NCI-H748 treated with DMSO at 0.1 percent for 48 hours (cell line): Measurements from ENCODE around the gene LENEP.
"Not testable (repeated sequence)": the region's sequence is repeated elsewhere in the genome, so short reads cannot be mapped to it uniquely, and the experiment has no call there.

Experiments
- DNase-seq: peaks from one replicate; lab custom pipeline; 2025; lab: John Stamatoyannopoulos, UW

Gene LENEP

DNA sequence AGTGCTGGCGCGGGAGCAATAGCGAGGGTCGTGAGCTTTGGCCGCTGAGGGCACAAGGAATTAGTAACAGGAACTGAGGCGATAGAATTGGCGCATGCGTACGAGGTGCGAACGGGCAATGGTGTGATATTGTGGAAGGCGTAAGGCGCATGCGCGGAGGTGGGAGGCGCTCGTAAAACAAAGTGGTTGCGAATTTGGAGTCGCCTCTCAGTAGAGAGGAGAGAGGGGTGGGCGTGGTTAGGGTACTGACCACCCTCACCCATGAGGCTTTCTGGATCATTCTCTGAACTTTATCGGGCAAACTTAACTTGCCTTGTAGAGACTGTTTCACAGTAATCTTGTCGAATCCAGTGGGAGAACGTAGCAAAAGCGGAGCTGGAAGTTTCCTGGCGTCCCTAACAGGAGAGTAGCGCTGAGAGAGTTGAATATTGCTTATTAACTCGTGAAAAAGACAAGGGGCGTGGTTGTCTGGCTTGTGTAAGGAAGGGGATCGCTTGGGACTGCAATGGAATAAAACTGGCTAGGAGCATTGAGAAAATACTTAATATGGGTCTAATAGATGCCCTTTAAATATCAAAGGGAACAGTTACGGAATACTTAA, 18.5 kb upstream of the LENEP start:
- peak; percentile 97 for DNase-seq

DNA sequence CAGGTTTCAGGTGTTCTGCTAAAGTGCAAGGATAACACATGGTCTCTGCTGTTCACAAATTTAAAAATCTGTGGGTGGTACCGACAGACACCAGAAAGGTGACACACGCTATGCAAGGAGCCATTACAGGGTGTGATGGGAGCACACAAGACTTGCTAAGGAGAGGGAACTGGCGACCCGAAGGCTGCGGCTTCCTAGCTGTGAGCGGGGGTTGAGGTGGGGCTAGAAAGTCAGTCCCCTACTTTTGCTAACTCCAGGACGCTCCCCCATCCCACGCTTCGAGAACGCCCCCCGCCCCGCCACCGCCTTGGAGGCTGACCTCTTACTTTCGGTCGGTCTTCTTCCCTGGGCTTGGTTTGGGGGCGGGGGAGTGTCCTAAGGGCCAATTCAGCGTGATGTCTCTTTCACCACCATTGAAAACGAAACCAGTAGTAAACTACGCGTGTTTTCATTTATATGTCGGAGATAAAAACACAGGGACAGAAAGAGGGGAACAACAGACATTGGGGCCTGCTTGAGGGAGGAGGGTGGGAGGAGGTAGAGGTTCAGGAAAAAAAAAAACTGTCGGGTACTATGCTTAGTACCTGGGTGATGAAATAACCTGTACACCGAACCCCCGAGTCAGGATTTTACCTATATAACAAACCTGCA, 17.9 kb upstream of the LENEP start:
- DNase-seq: no peak

DNA sequence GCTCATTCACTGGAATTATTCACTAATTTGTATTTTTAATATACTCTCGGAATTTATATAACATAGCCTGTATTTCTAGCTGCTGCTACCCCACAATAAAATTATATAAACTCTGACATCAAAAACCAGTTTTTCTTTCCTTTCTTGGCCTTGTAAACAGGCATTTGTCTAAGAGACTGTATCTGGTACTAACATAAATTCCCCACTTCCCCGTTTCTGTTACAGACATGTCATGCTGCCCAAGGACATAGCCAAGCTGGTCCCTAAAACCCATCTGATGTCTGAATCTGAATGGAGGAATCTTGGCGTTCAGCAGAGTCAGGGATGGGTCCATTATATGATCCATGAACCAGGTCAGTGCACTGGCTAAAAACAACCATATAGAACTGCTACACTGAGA, 15.6 kb upstream of the LENEP start:
- DNase-seq: not testable (repeated sequence)

DNA sequence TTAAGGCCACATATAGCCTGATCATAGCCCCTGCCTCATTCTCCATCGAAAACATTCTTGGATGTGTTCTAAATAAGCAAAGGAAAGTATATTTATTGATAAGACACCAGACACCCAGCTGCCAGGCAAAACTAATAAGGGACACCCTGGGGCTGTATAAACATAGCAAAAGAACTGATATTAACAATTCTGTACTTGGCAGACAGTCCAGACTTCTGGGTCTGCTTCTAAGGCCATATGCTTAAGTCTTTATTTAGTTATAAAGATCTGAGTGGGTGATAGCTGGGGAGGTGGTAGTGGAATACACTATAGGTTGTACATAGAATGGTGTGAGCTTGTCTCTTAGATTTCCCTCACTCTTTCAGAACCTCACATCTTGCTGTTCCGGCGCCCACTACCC, 15.0 kb upstream of the LENEP start:
- no peak for DNase-seq

DNA sequence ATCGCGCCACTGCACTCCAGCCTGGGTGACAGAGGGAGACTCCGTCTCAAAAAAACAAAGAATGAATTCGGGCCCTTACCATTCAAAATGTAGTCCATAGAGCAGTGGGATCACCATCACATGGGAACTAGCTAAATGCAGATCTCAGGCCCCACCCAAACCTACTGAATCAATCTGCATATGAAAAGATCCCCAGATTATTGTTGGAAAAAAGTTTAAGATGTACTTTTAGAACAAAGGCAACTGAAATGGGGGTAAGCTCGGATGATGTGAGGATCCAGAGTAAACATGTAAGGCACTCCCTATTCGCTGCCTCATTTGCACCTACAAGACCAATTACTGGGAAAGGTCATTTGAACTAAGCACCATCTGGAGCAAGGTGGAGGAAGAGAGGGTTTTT, 11.0 kb upstream of the LENEP start:
- DNase-seq: no peak

DNA sequence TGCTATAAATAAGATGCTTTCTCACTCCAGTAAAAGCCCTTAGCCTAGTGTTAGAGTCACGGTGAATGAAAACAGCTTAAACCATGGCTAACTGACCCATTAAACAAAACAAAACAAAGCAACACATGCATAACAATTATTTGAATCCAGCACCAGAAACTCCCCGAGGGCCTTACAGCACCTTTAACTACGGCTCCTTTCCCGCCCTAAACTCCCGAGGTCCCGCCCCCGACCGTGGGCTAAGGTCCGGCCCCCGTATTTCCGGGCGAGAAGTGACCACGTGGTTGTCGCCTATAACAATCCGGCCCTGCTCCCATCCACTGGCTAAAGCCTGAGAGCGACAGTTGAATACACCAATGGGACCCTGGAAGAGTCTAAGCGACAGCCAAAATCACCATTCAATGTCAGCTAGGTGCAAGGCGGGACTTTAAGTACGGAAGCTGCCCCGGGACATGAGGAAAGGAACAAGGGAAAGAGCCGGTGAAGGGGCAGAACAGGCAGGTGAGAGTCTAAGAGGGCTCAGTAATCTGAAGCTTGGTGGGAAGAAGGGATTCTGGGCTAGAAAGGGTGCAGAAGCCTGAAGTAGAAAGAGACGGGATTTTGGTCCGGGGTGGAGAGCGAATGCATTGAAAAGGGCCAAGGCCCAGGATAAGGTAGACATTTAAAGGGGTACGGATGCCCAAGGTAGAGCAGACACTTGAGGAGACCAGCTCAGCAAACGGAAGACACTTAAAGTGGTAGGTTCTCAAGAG, 10.3 kb upstream of the LENEP start, which contains the start of gene FLAD1:
Gene FLAD1, plus strand, starts transcription at position 448 of the 752 bp plus-strand sequence. CDS start 351 bp downstream, outside the sequence.
- DNase-seq: peak; percentile 99

DNA sequence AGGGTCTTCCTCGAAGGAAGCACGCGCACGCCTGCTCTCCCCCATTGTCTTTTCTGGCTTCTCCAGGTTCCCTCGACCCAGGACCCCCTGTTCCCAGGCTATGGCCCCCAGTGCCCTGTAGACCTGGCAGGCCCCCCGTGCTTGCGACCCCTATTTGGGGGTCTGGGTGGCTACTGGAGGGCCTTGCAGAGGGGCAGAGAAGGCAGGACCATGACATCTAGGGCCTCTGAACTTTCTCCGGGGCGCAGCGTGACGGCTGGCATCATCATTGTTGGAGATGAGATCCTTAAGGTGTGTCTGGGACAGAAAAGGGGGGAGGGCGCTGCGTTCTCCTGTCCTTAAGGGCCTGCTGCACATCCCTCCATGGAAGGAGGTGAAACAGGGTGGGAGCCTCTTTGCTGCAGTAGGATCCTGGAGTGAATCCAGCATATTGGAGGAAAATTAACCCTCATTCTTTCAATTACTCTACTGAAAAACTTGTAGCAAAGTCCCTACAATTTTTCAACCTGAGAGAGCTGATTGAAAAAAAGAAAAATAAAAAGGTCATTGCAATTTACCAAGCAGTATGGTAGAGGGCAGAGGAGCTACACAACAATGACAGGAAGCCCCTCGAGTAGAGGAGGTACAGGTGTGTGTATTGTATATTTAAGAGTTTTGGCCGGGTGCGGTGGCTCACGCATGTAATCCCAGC, 9.5 kb upstream of the LENEP start:
- DNase-seq: no peak

DNA sequence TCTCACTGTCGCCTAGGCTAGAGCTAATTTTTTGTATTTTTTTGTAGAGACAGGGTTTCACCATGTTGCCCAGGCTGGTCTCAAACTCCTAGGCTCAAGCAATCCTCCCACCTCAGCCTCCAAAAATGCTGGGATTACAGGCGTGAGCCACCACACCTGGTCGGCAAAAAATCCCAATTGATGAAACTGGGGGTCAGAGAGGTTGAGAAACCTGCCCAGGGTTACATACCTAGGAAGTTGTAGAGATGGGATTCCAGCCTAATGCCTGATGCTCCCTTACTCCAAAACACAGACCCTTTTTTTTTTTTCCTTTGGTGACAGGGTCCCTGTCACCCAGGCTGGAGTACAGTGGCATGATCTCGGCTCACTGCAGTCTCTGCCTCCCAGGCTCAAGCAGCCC, 6.7 kb upstream of the LENEP start:
- DNase-seq: not testable (repeated sequence)

DNA sequence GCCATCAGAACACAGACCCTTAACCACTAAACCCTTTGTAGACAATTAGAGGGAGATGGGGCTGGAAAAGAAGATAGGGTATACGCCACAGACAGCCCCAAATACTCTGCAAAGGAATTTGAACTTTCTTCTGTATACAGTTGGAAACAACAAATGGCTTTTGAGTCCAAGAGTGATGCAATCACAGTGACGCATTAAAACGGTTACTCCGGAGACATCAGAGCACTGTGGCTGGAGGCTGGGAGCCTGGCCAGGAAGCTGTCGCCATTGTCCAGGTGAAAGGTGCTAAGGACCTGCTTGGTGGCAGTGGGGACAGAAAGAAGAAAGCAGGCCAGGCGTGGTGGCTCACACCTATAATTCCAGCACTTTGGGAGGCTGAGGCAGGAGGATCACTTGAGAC, 6.1 kb upstream of the LENEP start:
- no peak for DNase-seq

DNA sequence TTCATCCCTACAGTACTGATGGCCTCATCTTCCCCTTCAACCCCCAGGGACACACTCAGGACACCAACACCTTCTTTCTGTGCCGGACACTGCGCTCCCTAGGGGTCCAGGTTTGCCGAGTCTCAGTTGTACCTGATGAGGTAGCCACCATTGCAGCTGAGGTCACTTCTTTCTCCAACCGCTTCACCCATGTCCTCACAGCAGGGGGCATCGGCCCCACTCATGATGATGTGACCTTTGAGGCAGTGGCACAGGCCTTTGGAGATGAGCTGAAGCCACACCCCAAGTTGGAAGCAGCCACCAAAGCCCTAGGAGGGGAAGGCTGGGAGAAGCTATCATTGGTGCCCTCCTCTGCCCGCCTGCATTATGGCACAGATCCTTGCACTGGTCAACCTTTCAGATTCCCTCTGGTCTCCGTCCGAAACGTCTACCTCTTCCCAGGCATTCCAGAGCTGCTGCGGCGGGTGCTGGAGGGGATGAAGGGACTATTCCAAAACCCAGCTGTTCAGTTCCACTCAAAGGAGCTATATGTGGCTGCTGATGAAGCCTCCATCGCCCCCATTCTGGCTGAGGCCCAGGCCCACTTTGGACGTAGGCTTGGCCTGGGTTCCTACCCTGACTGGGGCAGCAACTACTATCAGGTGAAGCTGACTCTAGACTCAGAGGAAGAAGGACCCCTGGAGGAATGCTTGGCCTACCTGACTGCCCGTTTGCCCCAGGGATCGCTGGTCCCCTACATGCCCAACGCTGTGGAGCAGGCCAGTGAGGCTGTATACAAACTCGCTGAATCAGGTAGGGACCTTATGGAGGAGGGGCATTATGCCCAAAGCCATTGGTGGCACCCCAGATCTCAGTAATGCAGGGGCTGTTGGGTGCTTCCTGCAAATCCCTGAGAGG, 5.1 kb upstream of the LENEP start:
- DNase-seq: no peak

DNA sequence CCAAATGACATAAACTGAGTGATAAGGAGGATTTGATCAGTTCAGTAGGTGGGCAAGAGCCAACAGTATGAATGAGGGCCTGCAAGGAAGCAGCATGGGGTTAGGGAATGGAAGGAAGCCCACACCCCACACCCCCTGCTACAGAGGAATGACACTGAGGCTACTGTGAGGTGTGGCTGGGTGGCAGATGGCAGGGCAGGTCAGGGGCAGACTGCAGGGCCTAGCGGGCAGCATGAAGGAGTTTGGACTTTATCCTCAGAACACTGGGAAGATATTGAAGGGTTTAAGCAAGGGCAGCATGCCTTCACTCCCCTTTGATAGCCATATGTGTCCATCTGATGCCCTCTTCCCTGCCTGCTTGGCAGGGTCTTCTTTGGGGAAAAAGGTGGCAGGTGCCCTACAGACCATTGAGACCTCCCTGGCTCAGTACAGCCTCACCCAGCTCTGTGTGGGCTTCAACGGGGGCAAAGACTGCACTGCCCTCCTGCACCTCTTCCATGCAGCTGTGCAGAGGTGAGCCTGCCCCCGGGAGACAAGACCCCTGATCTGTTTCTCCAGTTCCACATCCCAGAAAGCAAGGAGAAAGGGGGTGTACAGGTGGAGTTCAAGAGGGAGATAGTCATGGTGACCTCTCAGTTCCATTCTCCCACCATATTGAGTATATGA, 4.1 kb upstream of the LENEP start:
- no peak for DNase-seq

DNA sequence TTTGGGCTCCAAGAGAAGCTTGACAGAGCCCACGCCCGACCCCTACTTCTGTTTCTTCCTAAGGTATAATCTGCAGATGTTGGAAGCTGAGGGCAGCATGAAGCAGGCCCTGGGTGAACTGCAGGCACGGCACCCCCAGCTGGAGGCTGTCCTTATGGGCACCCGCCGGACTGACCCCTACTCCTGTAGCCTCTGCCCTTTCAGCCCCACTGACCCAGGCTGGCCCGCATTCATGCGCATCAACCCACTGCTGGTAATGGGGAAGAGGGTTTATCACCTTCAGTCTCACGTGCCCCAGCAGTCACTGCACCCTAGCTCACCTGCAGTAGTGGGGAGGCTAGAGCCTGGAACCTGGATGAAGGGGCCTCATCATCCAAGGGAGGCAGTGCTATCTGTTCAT, 3.1 kb upstream of the LENEP start:
- DNase-seq: no peak

DNA sequence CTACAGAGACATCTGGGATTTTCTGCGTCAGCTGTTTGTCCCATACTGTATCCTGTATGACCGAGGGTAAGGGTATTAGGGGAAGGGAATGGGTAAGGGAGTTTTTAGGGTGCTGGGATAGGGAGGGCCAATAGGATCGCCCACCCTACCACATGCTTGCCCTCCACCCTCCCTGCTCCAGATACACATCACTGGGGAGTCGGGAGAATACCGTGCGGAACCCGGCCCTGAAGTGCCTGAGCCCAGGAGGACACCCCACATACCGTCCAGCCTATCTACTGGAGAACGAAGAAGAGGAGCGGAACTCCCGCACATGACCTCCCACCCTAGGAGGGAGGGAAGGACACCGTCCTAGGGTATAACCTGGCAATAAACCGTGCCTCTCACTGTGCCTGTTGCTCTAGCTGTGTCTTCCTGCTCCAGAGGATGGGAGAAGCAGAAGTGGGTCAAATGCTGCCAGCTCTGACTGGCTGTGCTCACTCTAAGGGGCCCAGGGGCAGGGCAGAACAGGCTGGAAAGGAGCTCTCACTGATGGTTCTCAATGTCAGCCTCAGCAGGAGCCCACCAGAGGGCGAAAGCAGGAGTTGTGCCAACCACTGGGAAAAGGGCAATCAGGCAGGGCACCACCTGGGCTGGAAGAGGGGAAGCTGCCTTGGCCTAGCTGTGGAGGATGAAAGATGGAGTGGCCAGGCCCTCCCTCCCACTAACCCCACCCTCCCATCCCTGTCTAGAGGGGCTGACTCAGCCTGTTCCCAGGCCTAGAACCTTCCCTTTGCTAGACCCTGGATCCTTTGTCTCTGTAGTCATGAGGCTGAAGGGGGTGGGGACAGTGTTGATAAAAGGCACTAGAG, 440 bp upstream of the LENEP start:
- no peak for DNase-seq

DNA sequence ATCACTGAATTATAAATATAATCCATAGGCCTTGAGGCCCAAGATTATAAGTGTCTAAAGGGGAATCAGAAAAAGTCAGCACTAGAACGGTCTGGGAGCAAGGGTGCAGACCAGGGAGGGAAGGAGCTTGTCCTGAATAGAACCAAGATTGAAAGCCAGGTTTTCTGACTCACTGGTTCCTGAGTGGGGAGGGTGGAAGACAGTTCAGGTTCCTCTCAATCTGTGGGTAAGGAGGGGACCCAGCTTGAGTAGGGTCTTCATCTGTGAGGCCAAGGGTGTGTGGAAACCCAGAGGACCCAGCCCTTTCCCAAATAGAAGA, 842 bp downstream of the LENEP start:
- DNase-seq: no peak

DNA sequence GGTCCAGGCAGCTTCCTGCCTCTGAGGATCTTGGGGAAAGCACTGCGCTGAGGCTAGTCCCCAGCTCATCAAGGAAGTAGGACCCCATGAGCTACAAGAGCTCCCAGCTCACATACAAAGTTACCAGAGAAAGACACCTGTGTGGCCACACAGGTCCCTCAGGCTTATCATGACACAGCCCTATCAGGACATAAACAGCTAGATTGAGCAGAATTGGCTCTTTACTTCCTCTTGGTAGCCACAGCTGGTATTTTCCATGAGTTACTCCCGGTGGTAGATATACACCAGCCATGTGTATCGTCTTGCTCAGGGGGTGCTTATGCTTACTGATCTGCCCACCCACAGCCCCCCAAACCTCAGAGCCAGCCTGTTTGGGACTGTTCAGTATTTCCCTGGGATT, 1.2 kb downstream of the LENEP start:
- no peak for DNase-seq

DNA sequence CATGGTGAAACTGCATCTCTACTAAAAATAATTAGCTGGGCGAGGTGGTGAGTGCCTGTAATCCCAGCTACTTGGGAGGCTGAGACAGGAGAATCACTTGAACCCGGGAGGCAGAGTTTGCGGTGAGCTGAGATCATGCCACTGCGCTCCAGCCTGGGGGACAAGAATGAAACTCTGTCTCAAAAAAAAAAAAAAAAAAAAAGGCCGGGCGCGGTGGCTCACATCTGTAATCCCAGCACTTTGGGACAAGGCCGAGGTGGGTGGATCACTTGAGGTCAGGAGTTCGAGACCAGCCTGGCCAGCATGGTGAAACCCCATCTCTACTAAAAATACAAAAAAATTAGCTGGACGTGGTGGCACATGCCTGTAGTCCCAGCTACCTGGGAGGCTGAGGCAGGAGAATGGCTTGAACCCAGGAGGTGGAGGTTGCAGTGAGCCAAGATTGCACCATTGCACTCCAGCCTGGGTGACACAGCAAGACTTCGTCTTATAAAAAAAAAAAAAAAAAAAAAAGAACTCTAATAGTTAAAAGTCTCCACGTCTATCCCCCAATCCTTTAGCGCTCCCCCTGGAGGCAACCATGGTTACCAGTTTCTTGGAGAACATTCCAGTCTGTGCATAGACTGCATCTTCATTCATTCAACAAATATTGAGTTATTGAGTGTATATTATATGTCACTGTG, 2.1 kb downstream of the LENEP start:
- DNase-seq: not testable (repeated sequence)

DNA sequence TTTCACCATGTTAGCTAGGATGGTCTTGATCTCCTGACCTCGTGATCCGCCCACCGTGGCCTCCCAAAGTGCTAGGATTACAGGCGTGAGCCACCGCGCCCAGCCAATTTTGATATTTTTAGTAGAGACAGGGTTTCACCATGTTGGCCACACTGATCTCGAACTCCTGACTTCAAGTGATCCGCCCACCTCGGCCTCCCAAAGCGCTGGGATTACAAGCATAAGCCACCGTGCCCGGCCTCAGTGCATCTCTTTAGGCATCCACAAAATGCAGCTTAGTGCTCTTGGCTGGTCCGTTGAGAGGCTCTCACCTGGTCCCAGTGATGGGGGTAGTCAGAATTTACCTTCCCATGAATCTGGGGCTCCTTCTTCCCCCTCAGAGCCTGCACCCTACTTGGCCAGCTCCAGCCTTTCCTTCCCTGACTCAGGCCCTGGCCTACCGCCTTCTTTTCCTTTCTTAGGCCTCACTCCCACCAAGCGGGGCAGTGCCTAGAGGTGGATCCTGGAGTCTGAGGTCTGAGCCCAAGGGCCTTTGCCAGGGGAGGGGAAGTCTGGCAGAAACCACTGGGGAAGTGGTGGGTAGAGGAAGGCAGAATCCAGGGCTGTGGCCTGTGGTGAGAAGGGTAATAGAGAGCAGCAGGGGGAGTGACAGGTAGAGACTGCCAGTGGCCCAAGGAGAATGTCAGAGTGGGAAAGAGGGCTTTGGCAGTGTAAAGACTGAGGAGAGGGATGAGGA, 3.7 kb downstream of the LENEP start:
- no peak for DNase-seq

DNA sequence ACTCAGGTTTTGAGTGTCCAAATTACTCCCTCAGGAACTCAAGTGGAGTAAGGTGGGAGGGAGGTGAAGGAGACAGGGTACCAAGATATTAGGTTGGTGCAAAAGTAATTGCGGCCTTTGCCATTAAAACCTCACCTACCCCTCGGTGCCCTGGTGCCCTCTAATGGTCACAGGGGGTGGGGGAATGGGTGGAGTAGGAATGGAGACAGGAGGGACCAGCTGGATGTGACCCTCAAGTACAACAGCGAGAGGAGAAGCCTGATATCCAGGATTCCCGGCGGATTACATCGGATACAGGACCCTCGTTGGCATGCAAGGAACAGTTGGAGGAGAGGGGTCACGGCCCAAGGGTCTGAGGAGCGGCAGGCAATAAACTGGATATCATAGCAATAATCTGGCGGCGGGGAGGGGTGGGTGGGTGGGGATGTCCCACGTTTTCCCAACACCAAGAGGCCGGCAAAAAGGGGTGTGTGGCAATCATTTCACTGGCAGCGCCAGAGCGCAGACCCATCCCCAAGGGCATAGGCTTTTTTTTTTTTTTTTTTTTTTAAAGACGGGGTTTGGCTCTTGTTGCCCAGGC, 4.9 kb downstream of the LENEP start:
- no peak for DNase-seq
